M059J (cell line): ENCODE measurements around the gene ERAP2. TPM values are rescaled to one million over a fixed set of nuclear protein-coding genes. Genes with fewer than 3 reads are reported as not detected.
"Not testable (repeated sequence)": the region's sequence is repeated elsewhere in the genome, so short reads cannot be mapped to it uniquely, and the experiment has no call there.

Experiments
- DNase-seq: peaks from one replicate; pipeline ENCODE4 v3.0.0-alpha.2; 2012; ENCODE audit warnings: low read depth
- total RNA-seq: library from RNA; depleted of rRNA; stranded (reverse); fragments of >200 nt; shearing (Covaris generic); gene quantifications from 2 replicates; pipeline ENCODE4 v1.2.3, GENCODE V29; 2014; rRNA removed

The ERAP2 gene, protein sequence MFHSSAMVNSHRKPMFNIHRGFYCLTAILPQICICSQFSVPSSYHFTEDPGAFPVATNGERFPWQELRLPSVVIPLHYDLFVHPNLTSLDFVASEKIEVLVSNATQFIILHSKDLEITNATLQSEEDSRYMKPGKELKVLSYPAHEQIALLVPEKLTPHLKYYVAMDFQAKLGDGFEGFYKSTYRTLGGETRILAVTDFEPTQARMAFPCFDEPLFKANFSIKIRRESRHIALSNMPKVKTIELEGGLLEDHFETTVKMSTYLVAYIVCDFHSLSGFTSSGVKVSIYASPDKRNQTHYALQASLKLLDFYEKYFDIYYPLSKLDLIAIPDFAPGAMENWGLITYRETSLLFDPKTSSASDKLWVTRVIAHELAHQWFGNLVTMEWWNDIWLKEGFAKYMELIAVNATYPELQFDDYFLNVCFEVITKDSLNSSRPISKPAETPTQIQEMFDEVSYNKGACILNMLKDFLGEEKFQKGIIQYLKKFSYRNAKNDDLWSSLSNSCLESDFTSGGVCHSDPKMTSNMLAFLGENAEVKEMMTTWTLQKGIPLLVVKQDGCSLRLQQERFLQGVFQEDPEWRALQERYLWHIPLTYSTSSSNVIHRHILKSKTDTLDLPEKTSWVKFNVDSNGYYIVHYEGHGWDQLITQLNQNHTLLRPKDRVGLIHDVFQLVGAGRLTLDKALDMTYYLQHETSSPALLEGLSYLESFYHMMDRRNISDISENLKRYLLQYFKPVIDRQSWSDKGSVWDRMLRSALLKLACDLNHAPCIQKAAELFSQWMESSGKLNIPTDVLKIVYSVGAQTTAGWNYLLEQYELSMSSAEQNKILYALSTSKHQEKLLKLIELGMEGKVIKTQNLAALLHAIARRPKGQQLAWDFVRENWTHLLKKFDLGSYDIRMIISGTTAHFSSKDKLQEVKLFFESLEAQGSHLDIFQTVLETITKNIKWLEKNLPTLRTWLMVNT
- 103 and 104 TPM in 2 replicates for total RNA-seq

DNA sequence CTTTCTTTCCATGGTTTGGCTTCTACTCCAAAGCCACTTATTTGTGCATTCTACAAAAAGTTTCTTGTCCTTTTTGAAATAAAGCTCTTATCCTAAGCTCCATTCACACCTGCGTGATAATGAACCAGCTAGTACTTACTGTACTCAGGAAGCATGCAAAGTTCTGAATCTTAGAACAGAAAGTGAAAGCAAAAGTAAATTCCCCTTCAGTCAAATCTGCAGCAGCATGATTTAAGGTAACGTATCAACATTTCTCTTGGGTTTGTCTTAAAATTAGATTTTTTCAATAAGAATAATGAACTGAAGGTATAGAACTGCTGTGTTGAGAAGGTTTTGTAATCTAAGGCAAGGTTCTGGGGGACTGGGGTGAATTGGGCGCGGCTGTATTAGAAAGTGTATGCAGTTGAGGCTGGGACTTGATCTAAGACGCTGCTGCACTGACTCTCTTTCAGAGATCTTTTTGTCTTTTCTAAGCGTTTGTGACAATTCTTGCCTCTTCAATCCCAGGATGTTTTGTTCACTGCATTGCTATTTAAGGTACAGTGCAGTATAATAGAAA lies at the start of gene ERAP2:
Gene ERAP2 (plus strand): TSS at position 209 of the 559 bp plus-strand sequence. CDS start 3,186 bp downstream, outside the sequence.
- DNase-seq, result peak; percentile 65

DNA sequence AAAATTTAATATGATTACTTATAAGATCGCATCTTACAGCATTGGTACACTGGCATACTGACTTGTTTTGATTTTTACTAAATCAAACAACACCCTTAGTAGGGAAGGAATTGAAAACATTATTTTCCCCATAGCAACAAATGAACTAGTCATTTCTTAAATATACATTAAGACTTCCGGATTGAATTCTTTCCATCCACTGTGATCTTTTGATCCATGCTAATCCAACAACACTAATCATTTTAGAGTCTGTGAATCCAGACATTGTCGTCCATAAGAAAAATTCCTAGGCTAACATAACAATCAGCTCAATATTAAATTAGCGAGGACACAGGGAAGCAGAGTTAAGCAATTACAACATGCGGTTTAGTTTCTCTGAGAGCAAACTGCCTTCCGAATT lies 47.0 kb upstream of the ERAP2 start:
- DNase-seq, result no peak

DNA sequence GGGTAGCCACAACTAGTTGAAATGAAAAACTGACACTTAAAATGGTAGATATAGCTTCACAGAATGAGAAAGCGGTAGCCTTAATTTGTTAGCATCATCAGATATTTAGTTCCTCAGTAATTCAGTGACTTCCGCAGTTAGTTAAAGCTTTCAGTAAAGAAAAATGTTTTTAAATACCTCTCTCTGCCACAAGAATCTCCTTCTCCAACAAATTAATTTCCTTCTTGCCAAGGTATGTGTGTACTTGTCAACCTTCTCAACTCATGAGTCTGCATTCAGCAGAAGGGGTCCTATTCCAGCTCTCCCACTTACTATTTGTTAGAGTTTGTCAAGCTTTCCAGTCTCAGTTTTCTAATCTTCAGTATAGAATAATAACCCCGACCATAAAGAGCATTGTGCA lies 42.3 kb upstream of the ERAP2 start:
- no peak for DNase-seq

DNA sequence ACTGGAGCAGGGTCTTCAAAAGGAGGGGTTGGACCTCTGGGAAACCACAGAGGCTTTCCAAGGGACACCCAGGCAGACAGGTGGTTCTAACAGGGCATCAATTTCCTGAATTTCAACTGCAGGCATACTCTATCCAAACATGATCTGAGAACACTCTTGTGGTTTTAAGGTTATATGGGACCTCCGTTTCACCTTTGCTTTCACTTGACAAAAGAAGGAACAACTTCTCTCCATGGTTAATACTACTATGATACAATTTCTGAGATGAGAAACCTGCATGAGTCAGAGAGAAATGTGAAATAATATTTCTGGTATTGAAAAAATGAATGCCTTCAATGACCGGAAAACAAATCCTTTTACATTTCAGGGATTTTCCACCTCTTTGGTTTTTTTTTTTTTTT lies 40.5 kb upstream of the ERAP2 start:
- DNase-seq, result no peak

DNA sequence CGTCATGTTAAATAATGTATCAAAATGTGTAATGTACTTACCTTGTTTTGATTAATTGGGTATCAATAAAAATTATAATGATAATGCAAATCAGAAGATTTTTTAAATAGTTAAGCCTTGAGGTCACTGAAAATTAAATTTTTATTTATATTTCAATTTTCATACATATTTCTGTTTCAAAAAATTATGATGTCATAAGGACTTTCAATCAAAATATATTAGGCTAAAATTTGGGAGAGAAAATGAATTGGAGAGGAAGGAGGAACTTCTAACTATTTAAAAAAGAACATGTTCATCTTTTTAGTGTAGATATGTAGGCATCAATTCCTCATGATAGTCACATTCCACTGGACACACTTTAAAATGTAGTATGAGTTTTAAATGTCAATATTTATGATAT lies 39.5 kb upstream of the ERAP2 start:
- no peak for DNase-seq

DNA sequence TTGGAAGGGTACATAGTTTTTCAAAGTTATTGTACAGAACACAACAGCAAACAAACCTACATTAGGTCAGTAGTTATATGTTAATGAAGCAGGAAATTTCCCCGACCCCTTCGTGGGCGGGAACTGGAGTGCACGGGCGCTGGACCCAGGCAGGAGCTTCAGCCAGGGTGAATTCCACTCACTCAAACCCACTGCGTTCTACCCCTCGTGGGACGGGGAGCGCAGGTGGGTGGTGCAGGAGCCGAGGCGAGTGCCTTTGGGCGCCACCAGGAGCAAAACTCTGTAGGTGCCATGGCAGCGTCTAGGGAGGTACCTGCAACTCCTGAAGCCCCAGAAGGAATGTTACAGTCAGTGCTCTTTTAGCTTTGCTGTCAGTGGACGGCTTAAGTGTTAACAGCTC lies 39.0 kb upstream of the ERAP2 start:
- no peak for DNase-seq

DNA sequence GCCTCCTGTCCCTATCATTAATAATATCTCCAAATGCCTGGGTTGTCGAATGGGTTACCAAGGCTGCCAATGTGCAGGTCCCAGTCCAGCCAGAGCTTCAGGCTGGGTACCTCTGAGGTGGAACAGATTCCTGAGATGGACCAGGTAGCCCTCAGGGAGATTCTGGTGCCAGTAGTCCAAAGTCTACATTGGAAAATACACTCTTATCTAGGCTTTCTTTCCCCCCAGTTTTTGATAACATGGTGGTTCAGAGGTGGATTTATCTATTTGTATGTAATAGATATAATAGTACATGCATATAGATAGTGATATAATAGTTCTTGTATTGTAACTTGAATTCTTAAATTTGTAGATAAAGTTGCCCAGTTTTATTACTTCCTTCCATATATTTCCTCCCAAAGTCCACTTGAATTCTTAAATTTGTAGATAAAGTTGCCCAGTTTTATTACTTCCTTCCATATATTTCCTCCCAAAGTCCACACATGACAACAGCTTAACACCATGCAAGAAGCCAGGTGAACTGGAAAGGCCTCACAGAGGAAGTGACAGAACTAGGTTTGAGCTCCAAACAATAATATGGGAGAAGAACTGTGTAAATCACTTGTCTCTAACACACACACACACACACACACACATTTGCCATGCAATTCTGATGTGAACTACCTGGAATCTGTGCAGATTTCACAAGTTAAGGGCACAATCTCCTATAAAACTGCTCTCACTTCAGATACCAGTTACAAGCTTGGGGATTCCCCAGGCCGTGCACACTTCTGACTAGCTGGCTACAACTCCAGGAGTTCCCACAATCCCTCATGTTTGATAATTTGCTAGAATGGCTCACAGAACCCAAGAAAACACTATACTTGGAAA lies 37.9 kb upstream of the ERAP2 start:
- no peak for DNase-seq

DNA sequence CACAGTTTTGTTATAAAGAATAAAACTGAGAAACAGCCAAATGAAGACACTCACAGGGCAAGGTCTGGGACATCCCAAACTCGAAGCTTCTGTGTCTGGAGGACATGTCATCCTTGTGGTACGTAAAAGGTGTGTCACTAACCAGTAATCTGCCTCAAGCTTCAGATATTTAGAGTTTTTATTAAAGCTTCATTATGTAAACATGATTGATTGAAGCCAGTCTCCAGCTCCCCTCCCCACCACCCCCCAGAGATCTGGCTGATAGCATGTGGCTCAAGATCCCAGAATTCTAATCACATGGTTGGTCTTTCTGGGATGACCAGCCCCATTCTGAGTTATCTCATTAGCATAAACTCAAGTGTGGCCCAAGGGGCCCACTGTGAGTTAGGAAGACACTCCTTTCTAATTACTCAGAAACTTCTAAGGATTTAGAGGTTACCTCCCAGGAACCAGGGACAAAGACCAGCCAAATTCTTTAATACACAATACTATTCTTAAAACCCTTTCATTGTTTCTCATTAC lies 37.2 kb upstream of the ERAP2 start:
- peak; percentile 55 for DNase-seq

DNA sequence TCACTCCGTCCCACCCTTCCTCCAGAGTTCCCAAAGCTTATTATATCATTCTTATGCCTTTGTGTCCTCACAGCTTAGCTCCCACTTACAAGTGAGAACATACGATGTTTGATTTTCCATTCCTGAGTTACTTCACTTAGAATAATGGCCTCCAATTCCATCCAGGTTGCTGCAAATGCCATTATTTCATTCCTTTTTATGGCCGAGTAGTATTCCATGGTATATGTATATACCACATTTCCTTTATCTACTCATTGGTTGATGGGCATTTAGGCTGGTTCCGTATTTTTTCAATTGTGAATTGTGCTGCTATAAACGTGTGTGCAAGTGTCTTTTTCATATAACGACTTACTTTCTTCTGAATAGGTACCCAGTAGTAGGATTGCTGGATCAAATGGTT lies 34.4 kb upstream of the ERAP2 start:
- not testable (repeated sequence) for DNase-seq

DNA sequence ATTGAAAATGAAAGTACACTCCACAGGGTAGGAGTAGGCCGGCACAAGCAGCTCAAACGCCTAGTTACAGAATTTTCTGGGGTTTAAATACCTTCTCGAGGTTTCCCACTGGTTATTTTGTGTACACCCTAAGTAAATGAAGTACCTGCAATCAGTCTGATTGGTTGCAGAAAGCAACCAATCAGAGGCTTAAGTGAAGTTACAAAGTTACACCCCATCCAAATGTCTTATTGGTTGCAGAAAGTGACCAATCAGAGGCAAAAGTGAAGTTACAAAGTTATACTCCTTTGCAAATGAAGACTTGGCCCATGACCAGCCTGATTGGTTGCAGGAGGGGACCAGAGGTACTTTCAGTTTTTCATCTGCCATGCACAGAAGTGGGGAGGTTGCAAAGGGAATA lies 33.2 kb upstream of the ERAP2 start:
- DNase-seq, result peak; percentile 44

DNA sequence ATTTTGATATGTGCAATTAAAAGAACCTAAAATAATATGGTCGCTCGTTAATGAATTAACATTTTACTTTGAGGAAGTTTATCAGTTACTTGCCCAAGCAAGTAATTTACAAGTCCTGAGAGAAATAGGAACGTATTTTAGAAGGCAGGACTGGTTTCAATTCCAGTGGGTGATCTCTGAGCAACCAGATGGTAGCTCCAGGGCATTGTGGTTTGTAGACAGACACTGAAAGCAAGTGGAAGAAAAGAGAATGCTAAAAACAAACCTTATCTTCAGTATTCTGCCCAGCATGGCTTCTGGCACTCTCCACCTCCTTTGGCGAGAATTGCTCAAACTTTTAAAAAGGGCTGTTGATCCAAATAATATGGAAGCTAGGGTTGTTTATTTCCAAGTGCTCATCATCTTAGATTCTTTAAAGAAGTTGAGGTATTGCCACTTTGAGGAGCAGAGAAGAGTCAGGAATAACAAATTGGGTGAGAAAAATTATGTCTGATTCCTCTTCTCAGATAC lies 31.8 kb upstream of the ERAP2 start:
- peak; percentile 89 for DNase-seq

DNA sequence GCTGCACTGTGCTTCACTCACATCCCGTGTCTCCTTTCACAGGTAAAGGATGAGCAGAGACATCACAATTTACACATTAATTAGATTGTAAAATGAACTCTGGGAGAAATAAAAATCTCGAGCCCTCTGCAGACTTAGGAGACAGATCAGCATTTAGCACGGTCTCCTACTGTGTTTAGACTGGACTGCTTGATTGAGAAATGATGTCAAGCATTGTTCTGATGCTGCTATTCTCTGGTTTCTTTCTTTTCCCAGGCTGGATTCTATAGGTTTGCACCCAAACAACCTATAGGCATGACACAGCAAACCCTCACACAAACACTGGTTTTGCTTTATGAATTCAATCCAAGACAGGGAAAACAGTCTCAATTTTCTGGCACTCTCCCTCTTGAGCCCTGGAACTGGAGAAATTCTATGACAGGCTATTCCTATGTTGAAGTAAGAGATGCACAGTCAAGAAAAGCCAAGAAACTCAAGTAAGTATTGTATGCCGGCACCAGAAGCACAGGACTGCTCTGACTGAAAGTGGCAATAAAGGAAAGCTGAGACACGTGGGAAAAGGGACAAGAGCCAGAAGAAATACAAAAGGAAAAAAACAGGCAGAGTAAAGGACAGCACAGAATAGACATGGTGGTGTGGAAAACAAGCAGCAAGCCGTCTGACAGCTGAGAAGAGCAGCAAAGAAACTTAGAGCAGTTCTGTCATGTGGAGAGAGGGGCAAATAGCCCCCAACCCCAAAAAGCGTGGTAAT lies 24.8 kb upstream of the ERAP2 start:
- no peak for DNase-seq

DNA sequence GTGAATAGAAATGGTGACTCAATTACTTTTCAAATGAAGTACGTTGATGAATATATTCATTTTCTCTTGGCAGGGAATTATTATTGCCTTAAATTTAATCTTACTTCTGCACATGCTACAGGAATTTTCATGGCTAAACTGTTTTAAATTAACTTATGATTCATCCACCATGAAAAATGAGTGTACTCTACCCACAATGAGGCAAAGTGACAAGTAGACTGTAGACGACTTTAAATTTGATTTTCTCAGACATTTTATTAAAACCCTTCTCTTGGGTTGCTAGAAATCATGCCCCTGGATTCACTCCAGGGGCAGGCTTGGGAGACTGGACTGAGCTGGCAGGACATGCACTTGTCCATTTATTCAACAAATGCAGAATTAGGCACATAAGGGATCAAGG lies 23.5 kb upstream of the ERAP2 start:
- DNase-seq, result peak; percentile 68

DNA sequence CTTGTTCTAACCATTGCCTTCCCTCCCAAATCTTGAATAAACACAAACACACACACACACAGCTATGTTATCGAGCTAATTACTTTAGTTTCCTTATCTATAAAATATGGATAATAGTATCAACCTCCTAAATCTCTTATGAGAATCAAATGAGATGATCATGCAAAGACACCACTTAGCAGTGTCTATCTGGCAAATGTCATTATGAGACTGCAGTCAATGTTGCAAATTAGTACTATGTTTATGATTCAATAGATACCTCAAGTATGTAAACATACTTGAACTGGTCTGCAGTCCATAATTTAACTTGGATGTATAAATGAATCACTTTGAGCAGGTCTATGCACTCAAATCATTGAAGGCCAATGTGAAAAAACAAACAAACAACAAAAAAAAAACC lies 22.2 kb upstream of the ERAP2 start:
- no peak for DNase-seq

DNA sequence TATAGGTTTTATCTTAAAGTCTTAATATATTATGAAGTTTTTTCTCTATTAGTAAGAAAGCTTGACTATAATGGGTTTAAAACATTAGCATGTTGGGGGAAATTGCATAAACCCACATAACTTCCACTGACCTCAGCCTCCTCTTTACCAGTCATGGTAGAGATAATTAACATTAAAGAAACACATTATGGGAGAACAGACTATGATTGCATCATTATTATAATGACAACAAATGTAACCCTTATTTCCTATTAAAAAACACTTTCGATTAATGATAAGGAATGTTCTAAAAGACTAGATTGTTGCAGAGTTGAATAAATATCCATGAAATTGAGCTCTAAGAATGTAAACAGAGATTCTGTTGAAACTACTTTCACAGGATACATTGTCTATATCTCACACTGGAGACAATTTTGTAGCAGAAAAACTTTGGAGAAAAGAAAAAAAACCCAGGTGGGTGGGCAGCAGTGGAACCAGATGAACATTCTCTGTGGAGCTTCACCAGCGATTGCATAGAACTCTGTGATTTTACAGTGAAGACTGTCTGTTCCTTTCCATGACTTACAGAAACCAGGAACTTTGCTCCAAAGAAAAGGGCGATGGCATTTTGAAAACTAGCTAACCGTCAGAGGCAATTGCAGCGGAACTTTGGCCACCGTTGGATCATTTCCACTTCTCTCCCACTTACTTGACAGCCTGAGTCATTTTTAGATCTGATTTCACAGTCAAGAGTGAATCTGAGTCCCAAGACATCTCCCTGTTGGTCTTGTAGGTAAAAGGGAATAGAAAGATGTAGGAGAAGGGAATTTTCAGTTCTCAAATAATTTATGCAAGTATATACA lies 21.0 kb upstream of the ERAP2 start:
- peak; percentile 78 for DNase-seq

DNA sequence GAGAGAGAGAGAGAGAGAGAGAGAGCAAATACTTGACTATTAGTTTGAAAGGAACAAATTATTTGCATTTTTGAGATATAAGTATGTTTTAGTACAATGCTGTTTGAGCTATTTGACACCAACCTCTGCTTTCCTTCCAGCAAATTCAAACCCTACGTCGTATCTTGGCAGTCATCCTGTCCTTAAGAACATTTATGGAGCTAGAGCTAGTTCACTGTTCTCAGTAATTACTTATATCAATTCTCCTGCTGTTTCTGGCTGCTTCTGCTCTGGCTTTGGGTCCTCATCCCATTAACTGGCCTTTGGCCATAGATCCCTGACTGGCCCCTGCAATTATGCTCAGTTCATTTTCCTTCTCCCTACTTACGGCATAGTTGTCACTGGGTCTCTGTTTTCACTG lies 19.9 kb upstream of the ERAP2 start:
- no peak for DNase-seq

DNA sequence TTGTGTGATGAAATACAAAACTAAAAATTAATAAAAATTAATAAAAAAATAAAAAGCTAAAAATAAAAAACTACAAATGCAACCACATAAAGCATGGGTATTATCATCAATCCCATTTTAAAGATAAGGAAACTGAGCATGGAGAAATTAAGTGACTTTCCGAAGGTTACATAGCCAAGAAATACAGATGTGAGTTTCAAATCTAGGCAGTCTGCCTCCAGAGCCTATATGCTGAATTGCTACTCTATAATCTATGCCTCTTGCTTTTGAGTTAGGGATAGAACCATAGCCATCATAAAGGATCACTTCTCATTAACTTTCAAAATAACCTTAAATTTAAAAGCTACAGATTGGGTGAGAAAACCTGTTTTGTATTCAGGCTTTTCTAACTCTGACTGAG lies 18.8 kb upstream of the ERAP2 start:
- DNase-seq, result no peak

DNA sequence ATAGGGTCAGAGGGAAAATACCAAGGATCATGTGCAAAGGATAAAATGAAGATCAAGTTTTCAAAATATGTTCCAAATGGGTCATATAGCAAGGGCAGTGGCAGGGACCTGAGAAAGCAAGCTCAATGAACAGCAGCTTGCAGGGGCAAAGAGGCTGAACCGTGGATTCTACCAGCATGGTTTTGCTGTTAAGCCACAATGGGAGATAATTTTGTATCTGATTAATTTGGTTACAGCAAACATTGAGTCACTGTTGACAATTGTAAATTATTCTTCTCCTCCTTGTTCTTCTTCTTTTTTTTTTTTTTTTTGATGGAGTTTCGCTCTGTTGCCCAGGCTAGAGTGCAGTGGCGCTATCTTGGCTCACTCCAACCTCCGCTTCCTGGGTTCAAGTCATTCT lies 18.4 kb upstream of the ERAP2 start:
- DNase-seq, result no peak

DNA sequence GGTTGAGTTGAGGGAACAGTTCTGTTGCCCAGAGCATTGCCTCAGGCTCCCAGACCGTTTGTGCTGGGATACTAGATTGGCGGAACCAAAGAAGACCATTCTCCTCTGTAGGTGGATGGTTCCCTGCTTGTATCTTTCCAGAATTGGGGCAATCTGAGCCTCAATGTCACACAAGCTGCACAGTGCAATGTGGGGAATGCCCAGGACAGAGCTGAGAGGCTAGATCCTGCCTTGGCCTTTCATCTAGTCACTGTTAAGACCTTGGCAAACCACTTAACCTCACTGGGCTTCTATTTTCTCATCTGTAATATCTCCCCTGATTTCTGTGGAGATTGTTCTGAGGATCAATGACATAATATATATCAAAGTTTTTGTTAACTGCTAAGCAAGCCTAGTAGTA lies 16.9 kb upstream of the ERAP2 start:
- DNase-seq, result no peak
